MM.1S (cell line): ENCODE results near the gene RPL27.

ENCODE experiments used
- DNase-seq: peaks from one replicate; pipeline ENCODE4 v3.0.0-alpha.2; 2015
- H2AFZ ChIP-seq: fragments of 300-600 bp; sonication (generic); 2 replicates; pipeline ENCODE4 v1.6.0; 2016; ENCODE audit warnings: antibody characterized with exemption, low read length
- H3F3A ChIP-seq: fragments of 300-600 bp; sonication (generic); 2 replicates; pipeline ENCODE4 v1.6.1; 2016; ENCODE audit warnings: mild to moderate bottlenecking, antibody characterized with exemption, low read length, moderate library complexity, mixed read lengths; ENCODE audit not compliant: insufficient read depth
- H3K27ac ChIP-seq: fragments of 300-600 bp; sonication (generic); 2 replicates; pipeline ENCODE4 v1.5.1; 2016; ENCODE audit warnings: mild to moderate bottlenecking, low read length
- H3K27me3 ChIP-seq: fragments of 300-600 bp; sonication (generic); replicated peaks from 2 replicates; pipeline ENCODE4 v1.6.0; 2016; ENCODE audit warnings: low read length; ENCODE audit not compliant: insufficient read depth
- H3K36me3 ChIP-seq: fragments of 300-600 bp; sonication (generic); replicated peaks from 2 replicates; pipeline ENCODE4 v1.6.1; 2016; ENCODE audit warnings: mild to moderate bottlenecking, low read length, mixed read lengths; ENCODE audit not compliant: insufficient read depth
- H3K4me1 ChIP-seq: fragments of 300-600 bp; sonication (generic); 2 replicates; pipeline ENCODE4 v1.6.1; 2016; ENCODE audit warnings: low read length, mixed read lengths
- H3K4me2 ChIP-seq: fragments of 300-600 bp; sonication (generic); 2 replicates; pipeline ENCODE4 v1.6.0; 2016; ENCODE audit warnings: low read depth, low read length
- H3K4me3 ChIP-seq: fragments of 300-600 bp; sonication (generic); 2 replicates; pipeline ENCODE4 v1.5.1; 2016; ENCODE audit warnings: low read length, mixed read lengths
- H3K79me2 ChIP-seq: fragments of 300-600 bp; sonication (generic); 2 replicates; pipeline ENCODE4 v1.6.1; 2016; ENCODE audit warnings: mixed run types, low read length, mixed read lengths
- H3K9ac ChIP-seq: fragments of 300-600 bp; sonication (generic); 2 replicates; pipeline ENCODE4 v1.6.1; 2016; ENCODE audit warnings: low read length, mixed read lengths
- H3K9me2 ChIP-seq: fragments of 300-600 bp; sonication (generic); replicated peaks from 2 replicates; pipeline ENCODE4 v1.6.1; 2016; ENCODE audit warnings: mild to moderate bottlenecking, low read length, mixed read lengths; ENCODE audit not compliant: insufficient read depth
- H3K9me3 ChIP-seq: fragments of 300-600 bp; sonication (generic); replicated peaks from 2 replicates; pipeline ENCODE4 v1.6.1; 2016; ENCODE audit warnings: mild to moderate bottlenecking, low read length, mixed read lengths; ENCODE audit not compliant: insufficient read depth
- H4K20me1 ChIP-seq: fragments of 300-600 bp; sonication (generic); 2 replicates; pipeline ENCODE4 v1.6.1; 2016; ENCODE audit warnings: mild to moderate bottlenecking, low read length, moderate library complexity, mixed read lengths; ENCODE audit not compliant: insufficient read depth
- EZH2 ChIP-seq: fragments of 300-600 bp; sonication (generic); optimal IDR thresholded peaks from 2 replicates; pipeline ENCODE3; 2017; ENCODE audit warnings: low read depth, mild to moderate bottlenecking, antibody characterized with exemption, low read length, mixed read lengths
- EZH2phosphoT487 ChIP-seq: fragments of 300-600 bp; sonication (generic); IDR thresholded peaks from 2 replicates; pipeline ENCODE4 v1.6.1; 2018; ENCODE audit warnings: antibody characterized with exemption, low read length
- TF ChIP-seq, protein P1 (sequence below): fragments of 300-600 bp; sonication (generic); IDR thresholded peaks from 2 replicates; pipeline ENCODE4 v1.5.1; 2016; ENCODE audit warnings: antibody characterized with exemption, low read length, mixed read lengths

Gene RPL27

DNA sequence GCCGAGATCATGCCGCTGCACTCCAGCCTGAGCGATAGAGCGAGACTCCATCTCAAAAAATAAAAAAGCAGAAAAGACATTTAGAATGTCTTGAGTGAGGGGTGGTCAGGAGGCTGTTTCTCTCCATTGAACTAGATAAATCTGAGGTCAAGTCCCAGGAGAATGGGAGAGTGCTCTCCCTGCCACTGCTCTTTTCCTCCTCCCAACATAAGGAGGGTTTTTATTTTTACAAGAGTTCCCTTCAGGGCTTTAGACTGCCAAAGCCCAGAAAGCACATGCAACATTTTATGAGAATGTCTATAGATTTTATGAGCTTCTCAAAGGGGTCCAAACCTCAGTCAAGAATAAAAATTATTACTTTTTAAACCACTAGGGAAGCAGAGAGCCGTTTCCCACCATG, 28.4 kb downstream of the RPL27 start:
- Histone ChIP-seq H3K36me3 (no peaks in the 10 kb centered on the region), H3K4me2 (no peak overlapping the region), H3K79me2 (no peaks in the 10 kb centered on the region), H3K27me3 (no peaks in the 10 kb centered on the region), H3K4me3 (no peak overlapping the region), H4K20me1 (no peaks in the 10 kb centered on the region), H3K4me1 (no peaks in the 10 kb centered on the region), H3K27ac (no peak overlapping the region), H3K9me3 (no peaks in the 10 kb centered on the region), H3F3A (peaks cover 5% of the 10 kb centered on the region; the same call in 1 of the 2 replicates), H2AFZ (no peak overlapping the region), H3K9ac (no peak overlapping the region), H3K9me2 (no peaks in the 10 kb centered on the region)
- TF ChIP-seq, protein P1, sequence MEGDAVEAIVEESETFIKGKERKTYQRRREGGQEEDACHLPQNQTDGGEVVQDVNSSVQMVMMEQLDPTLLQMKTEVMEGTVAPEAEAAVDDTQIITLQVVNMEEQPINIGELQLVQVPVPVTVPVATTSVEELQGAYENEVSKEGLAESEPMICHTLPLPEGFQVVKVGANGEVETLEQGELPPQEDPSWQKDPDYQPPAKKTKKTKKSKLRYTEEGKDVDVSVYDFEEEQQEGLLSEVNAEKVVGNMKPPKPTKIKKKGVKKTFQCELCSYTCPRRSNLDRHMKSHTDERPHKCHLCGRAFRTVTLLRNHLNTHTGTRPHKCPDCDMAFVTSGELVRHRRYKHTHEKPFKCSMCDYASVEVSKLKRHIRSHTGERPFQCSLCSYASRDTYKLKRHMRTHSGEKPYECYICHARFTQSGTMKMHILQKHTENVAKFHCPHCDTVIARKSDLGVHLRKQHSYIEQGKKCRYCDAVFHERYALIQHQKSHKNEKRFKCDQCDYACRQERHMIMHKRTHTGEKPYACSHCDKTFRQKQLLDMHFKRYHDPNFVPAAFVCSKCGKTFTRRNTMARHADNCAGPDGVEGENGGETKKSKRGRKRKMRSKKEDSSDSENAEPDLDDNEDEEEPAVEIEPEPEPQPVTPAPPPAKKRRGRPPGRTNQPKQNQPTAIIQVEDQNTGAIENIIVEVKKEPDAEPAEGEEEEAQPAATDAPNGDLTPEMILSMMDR = no peak
- TF ChIP-seq EZH2phosphoT487 (no peak), EZH2 (no peak)
- DNase-seq = no peak

GRCh38 chr17:43027091-43028032, 29.1 kb downstream of the RPL27 start:
- no peaks in the 10 kb centered on the region for H3K36me3 ChIP-seq
- no peak for DNase-seq
- TF ChIP-seq EZH2phosphoT487 (no peak), EZH2 (no peak)
- TF ChIP-seq, protein P1 = no peak
- H3K27me3 ChIP-seq = no peaks in the 10 kb centered on the region
- H3K79me2 ChIP-seq = no peaks in the 10 kb centered on the region
- no peaks in the 10 kb centered on the region for H3K4me1 ChIP-seq
- no peak overlapping the region for H2AFZ ChIP-seq
- no peak overlapping the region for H3K4me3 ChIP-seq
- no peaks in the 10 kb centered on the region for H4K20me1 ChIP-seq
- H3K27ac ChIP-seq = no peak overlapping the region
- no peaks in the 10 kb centered on the region for H3K9me3 ChIP-seq
- H3K4me2 ChIP-seq = no peak overlapping the region
- no peaks in the 10 kb centered on the region for H3K9me2 ChIP-seq
- H3K9ac ChIP-seq = no peak overlapping the region
- no peaks in the 10 kb centered on the region for H3F3A ChIP-seq

DNA sequence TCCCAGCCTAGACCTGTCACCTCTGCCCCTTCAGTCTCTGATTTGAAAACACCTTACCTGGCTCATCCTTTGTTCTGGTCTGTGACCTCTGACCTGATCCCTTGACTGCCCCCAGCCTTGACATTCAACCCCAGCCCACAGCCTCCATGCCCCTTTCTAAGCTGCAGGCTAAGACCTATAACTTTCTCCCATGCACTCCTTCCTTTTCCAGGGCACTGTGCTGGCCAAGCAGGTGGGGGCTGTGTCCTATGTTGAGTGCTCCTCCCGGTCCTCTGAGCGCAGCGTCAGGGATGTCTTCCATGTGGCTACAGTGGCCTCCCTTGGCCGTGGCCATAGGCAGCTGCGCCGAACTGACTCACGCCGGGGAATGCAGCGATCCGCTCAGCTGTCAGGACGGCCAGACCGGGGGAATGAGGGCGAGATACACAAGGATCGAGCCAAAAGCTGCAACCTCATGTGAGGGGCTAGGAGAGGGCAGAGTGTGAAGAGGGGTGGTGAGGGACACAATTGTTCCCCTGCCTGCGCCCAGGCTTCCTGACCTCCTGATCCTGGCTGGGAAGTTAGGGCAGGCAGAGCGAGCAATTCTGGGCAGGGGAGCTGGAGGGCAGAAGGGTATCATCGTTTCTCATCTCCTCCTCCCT, 30.1 kb downstream of the RPL27 start:
- H3K9ac ChIP-seq = no peak overlapping the region
- no peaks in the 10 kb centered on the region for H4K20me1 ChIP-seq
- H3K9me3 ChIP-seq = no peaks in the 10 kb centered on the region
- no peaks in the 10 kb centered on the region for H3K4me1 ChIP-seq
- no peak overlapping the region for H3K4me3 ChIP-seq
- no peak for TF ChIP-seq EZH2
- TF ChIP-seq, protein P1 = no peak
- no peak overlapping the region for H2AFZ ChIP-seq
- no peaks in the 10 kb centered on the region for H3K27me3 ChIP-seq
- no peaks in the 10 kb centered on the region for H3K9me2 ChIP-seq
- no peak for DNase-seq
- H3K36me3 ChIP-seq = no peaks in the 10 kb centered on the region
- no peak overlapping the region for H3K27ac ChIP-seq
- H3F3A ChIP-seq = no peaks in the 10 kb centered on the region
- no peaks in the 10 kb centered on the region for H3K79me2 ChIP-seq
- H3K4me2 ChIP-seq = no peak overlapping the region
